Renal pelvis (tissue), 4 donors: ENCODE measurements around the gene AMMECR1L. TPM values are rescaled to one million over a fixed set of nuclear protein-coding genes. Genes with fewer than 3 reads are reported as not detected.
A peak's percentile ranks its signal among the peaks of the same experiment; 100 is the strongest.
"Not testable (repeated sequence)": the region's sequence is repeated elsewhere in the genome, so short reads cannot be mapped to it uniquely, and the experiment has no call there.

Experiments
- DNase-seq: peaks from one replicate; pipeline ENCODE4 v3.0.0-alpha.2; 2013
- polyA plus RNA-seq, 3 donors: library from polyadenylated mRNA; unstranded; fragments of 120-200 nt; gene quantifications; one replicate each; pipeline ENCODE4 v1.2.1, GENCODE V29; 2013; ENCODE audit not compliant: insufficient read length in 3 of 3

The AMMECR1L gene
- polyA plus RNA-seq, 3 donors: 25.4 to 27.7 (median 27.0) TPM

GRCh38 chr2:127891811-127892210, 6.1 kb upstream of the AMMECR1L start:
- no peak for DNase-seq

- not testable (repeated sequence) for DNase-seq
Measured at GRCh38 chr2:127890756-127891155, 5.0 kb upstream of the AMMECR1L start.

- no peak for DNase-seq
Measured at GRCh38 chr2:127888772-127889171, 3.0 kb upstream of the AMMECR1L start.

GRCh38 chr2:127887776-127888130, 2.0 kb upstream of the AMMECR1L start:
- DNase-seq: peak; percentile 77

GRCh38 chr2:127887082-127887775, 1.5 kb upstream of the AMMECR1L start:
- DNase-seq: no peak

- not testable (repeated sequence) for DNase-seq
Measured at GRCh38 chr2:127886593-127886935, 808 bp upstream of the AMMECR1L start.

- DNase-seq: not testable (repeated sequence)
Measured at GRCh38 chr2:127884861-127885740, 655 bp downstream of the AMMECR1L start.

- DNase-seq: no peak
Measured at GRCh38 chr2:127884436-127884835, 1.3 kb downstream of the AMMECR1L start.

GRCh38 chr2:127879899-127880298, 5.9 kb downstream of the AMMECR1L start:
- no peak for DNase-seq

GRCh38 chr2:127877626-127878025, 8.1 kb downstream of the AMMECR1L start:
- no peak for DNase-seq

- no peak for DNase-seq
Measured at GRCh38 chr2:127877136-127877535, 8.6 kb downstream of the AMMECR1L start.

- DNase-seq: no peak
Measured at GRCh38 chr2:127874378-127875269, 11.1 kb downstream of the AMMECR1L start.

- no peak for DNase-seq
Measured at GRCh38 chr2:127873707-127874303, 12.0 kb downstream of the AMMECR1L start.

- DNase-seq: no peak
Measured at GRCh38 chr2:127872354-127872753, 13.4 kb downstream of the AMMECR1L start.

GRCh38 chr2:127865926-127866325, 19.8 kb downstream of the AMMECR1L start:
- no peak for DNase-seq

GRCh38 chr2:127864877-127865276, 20.9 kb downstream of the AMMECR1L start:
- no peak for DNase-seq

- DNase-seq: no peak
Measured at GRCh38 chr2:127862228-127862627, 23.5 kb downstream of the AMMECR1L start.

GRCh38 chr2:127860130-127860529, 25.6 kb downstream of the AMMECR1L start:
- DNase-seq: no peak

- peak; percentile 66 for DNase-seq
Measured at GRCh38 chr2:127859712-127860085, 26.1 kb downstream of the AMMECR1L start.

- no peak for DNase-seq
Measured at GRCh38 chr2:127857265-127857808, 28.4 kb downstream of the AMMECR1L start.

GRCh38 chr2:127853671-127854070, 32.1 kb downstream of the AMMECR1L start:
- no peak for DNase-seq

- no peak for DNase-seq
Measured at GRCh38 chr2:127852388-127852787, 33.4 kb downstream of the AMMECR1L start.
